HEK293 (cell line): ENCODE measurements around the gene ABHD17C.
A peak's percentile ranks its signal among the peaks of the same experiment; 100 is the strongest.
"Not testable (repeated sequence)": the region's sequence is repeated elsewhere in the genome, so short reads cannot be mapped to it uniquely, and the experiment has no call there.

Experiments
- CTCF ChIA-PET: fragments of 350-600 bp; formaldehyde crosslinking; extraction: SDS; loops from one replicate; lab custom pipeline; 2021; ENCODE audit warnings: antibody characterized with exemption; lab: Yijun Ruan, JAX
- POLR2A ChIA-PET: fragments of 300-600 bp; formaldehyde crosslinking; extraction: SDS; loops from one replicate; lab custom pipeline; 2020; ENCODE audit warnings: antibody characterized with exemption, inconsistent platforms; lab: Yijun Ruan, JAX
- H3K27ac ChIP-seq: fragments of 200-500 bp; sonication (Bioruptor generic); 2 replicates; pipeline ENCODE4 v1.5.1; 2014; ENCODE audit warnings: low read depth, low read length, control low read depth, inconsistent platforms; ENCODE audit errors: extremely low read depth
- H3K36me3 ChIP-seq, 2 experiments: fragments of 200-500 bp in 1 of 2; sonication (Bioruptor generic) in 1 of 2; 1 replicate in 1 of 2; 2 replicates in 1 of 2; pipeline ENCODE4 v1.5.1; 2014 to 2017; ENCODE audit warnings: inconsistent platforms in 2 of 2, low read length in 2 of 2; ENCODE audit not compliant: control insufficient read depth in 2 of 2, insufficient read depth in 1 of 2
- H3K4me1 ChIP-seq: fragments of 200-500 bp; sonication (Bioruptor generic); 2 replicates; pipeline ENCODE4 v1.5.1; 2014; ENCODE audit warnings: mild to moderate bottlenecking, low read length, inconsistent platforms; ENCODE audit not compliant: control insufficient read depth, insufficient read depth
- H3K4me3 ChIP-seq: 2 replicates; pipeline ENCODE4 v1.5.1; 2011; ENCODE audit warnings: low read depth, mild to moderate bottlenecking, control low read depth, low read length, moderate library complexity
- H3K9me3 ChIP-seq: fragments of 200-500 bp; sonication (Bioruptor generic); 2 replicates; pipeline ENCODE4 v1.5.1; 2014; ENCODE audit warnings: low read depth, low read length, inconsistent platforms; ENCODE audit not compliant: control insufficient read depth, insufficient read depth
- GLI2 ChIP-seq: fragments of 450-650 bp; formaldehyde crosslinking; IDR thresholded peaks from 2 replicates; pipeline ENCODE4; 2017; ENCODE audit warnings: missing biosample characterization, missing genetic modification characterization, low read depth, borderline replicate concordance
- IKZF3 ChIP-seq: fragments of 450-650 bp; IDR thresholded peaks from 2 replicates; pipeline ENCODE4 v1.5.0; 2018; ENCODE audit warnings: missing biosample characterization, mild to moderate bottlenecking, missing genetic modification characterization, moderate library complexity
- KLF16 ChIP-seq: fragments of 450-650 bp; formaldehyde crosslinking; IDR thresholded peaks from 2 replicates; pipeline ENCODE4 v1.5.1; 2017; ENCODE audit warnings: missing biosample characterization, missing genetic modification characterization
- PRDM1 ChIP-seq: fragments of 450-650 bp; formaldehyde crosslinking; IDR thresholded peaks from 2 replicates; pipeline ENCODE4; 2016; ENCODE audit warnings: missing biosample characterization, missing genetic modification characterization
- SETDB1 ChIP-seq: IDR thresholded peaks from one replicate; pipeline ENCODE4 v1.6.1; 2017; ENCODE audit warnings: mild to moderate bottlenecking, low read length, moderate library complexity, mixed read lengths; ENCODE audit not compliant: insufficient read length
- TRIM28 ChIP-seq: IDR thresholded peaks from 2 replicates; pipeline ENCODE4 v1.6.1; 2011; ENCODE audit warnings: low read length, control low read depth, borderline replicate concordance
- YY1 ChIP-seq: fragments of 450-650 bp; formaldehyde crosslinking; IDR thresholded peaks from 2 replicates; pipeline ENCODE4 v1.5.1; 2018; ENCODE audit warnings: missing biosample characterization, missing genetic modification characterization
- ZNF146 ChIP-seq: fragments of 450-650 bp; formaldehyde crosslinking; IDR thresholded peaks from 2 replicates; pipeline ENCODE4 v1.5.1; 2016; ENCODE audit warnings: missing biosample characterization, missing genetic modification characterization
- ZNF16 ChIP-seq: fragments of 450-650 bp; formaldehyde crosslinking; IDR thresholded peaks from 2 replicates; pipeline ENCODE4 v1.5.1; 2016; ENCODE audit warnings: low read depth, missing biosample characterization, missing genetic modification characterization
- ZNF174 ChIP-seq: fragments of 450-650 bp; formaldehyde crosslinking; IDR thresholded peaks from 2 replicates; pipeline ENCODE4 v1.5.0; 2017; ENCODE audit warnings: missing biosample characterization, mild to moderate bottlenecking, missing genetic modification characterization
- ZNF211 ChIP-seq: fragments of 450-650 bp; formaldehyde crosslinking; IDR thresholded peaks from 2 replicates; pipeline ENCODE4 v1.5.1; 2016; ENCODE audit warnings: low read depth, missing biosample characterization, missing genetic modification characterization
- ZNF266 ChIP-seq: fragments of 450-650 bp; formaldehyde crosslinking; IDR thresholded peaks from 2 replicates; pipeline ENCODE4 v1.5.1; 2016; ENCODE audit warnings: missing biosample characterization, missing genetic modification characterization, low read depth
- ZNF302 ChIP-seq: fragments of 450-650 bp; formaldehyde crosslinking; IDR thresholded peaks from 2 replicates; pipeline ENCODE4 v1.5.1; 2016; ENCODE audit warnings: missing biosample characterization, missing genetic modification characterization, low read depth
- ZNF324 ChIP-seq: fragments of 450-650 bp; formaldehyde crosslinking; IDR thresholded peaks from 2 replicates; pipeline ENCODE4 v1.5.1; 2016; ENCODE audit warnings: missing biosample characterization, missing genetic modification characterization
- ZNF335 ChIP-seq: fragments of 450-650 bp; formaldehyde crosslinking; conservative IDR thresholded peaks from 2 replicates; pipeline ENCODE4 v1.5.1; 2016; ENCODE audit warnings: missing biosample characterization, missing genetic modification characterization
- ZNF350 ChIP-seq: fragments of 450-650 bp; formaldehyde crosslinking; IDR thresholded peaks from 2 replicates; pipeline ENCODE4 v1.5.0; 2017; ENCODE audit warnings: missing biosample characterization, mild to moderate bottlenecking, missing genetic modification characterization
- ZNF391 ChIP-seq: fragments of 450-650 bp; formaldehyde crosslinking; IDR thresholded peaks from 2 replicates; pipeline ENCODE4 v1.5.1; 2016; ENCODE audit warnings: low read depth, missing biosample characterization, missing genetic modification characterization, borderline replicate concordance
- ZNF404 ChIP-seq: fragments of 450-650 bp; formaldehyde crosslinking; IDR thresholded peaks from 2 replicates; pipeline ENCODE4 v1.5.1; 2017; ENCODE audit warnings: missing biosample characterization, missing genetic modification characterization
- ZNF423 ChIP-seq: fragments of 450-650 bp; formaldehyde crosslinking; IDR thresholded peaks from 2 replicates; pipeline ENCODE4 v1.5.1; 2016; ENCODE audit warnings: missing biosample characterization, missing genetic modification characterization
- ZNF48 ChIP-seq: fragments of 450-650 bp; formaldehyde crosslinking; IDR thresholded peaks from 2 replicates; pipeline ENCODE4 v1.5.1; 2016; ENCODE audit warnings: missing biosample characterization, missing genetic modification characterization
- ZNF548 ChIP-seq: fragments of 450-650 bp; formaldehyde crosslinking; IDR thresholded peaks from 2 replicates; pipeline ENCODE4 v1.5.1; 2016; ENCODE audit warnings: missing biosample characterization, missing genetic modification characterization
- ZNF558 ChIP-seq: fragments of 450-650 bp; formaldehyde crosslinking; IDR thresholded peaks from 2 replicates; pipeline ENCODE4 v1.5.1; 2016; ENCODE audit warnings: missing biosample characterization, missing genetic modification characterization
- ZNF610 ChIP-seq: fragments of 450-650 bp; formaldehyde crosslinking; IDR thresholded peaks from 2 replicates; pipeline ENCODE4 v1.5.1; 2016; ENCODE audit warnings: missing biosample characterization, missing genetic modification characterization, borderline replicate concordance
- ZNF621 ChIP-seq: fragments of 450-650 bp; formaldehyde crosslinking; IDR thresholded peaks from 2 replicates; pipeline ENCODE4 v1.5.1; 2017; ENCODE audit warnings: missing biosample characterization, missing genetic modification characterization
- ZNF660 ChIP-seq: fragments of 450-650 bp; IDR thresholded peaks from 2 replicates; pipeline ENCODE4 v1.5.1; 2018; ENCODE audit warnings: missing biosample characterization, mild to moderate bottlenecking, missing genetic modification characterization
- ZNF843 ChIP-seq: fragments of 450-650 bp; formaldehyde crosslinking; IDR thresholded peaks from 2 replicates; pipeline ENCODE4 v1.5.1; 2016; ENCODE audit warnings: missing biosample characterization, missing genetic modification characterization
- TF ChIP-seq, protein P1 (sequence below): fragments of 450-650 bp; formaldehyde crosslinking; IDR thresholded peaks from 2 replicates; pipeline ENCODE4 v1.5.1; 2016; ENCODE audit warnings: missing biosample characterization, missing genetic modification characterization
- TF ChIP-seq, protein P2 (sequence below): fragments of 450-650 bp; formaldehyde crosslinking; IDR thresholded peaks from 2 replicates; pipeline ENCODE4 v1.5.1; 2016; ENCODE audit warnings: missing biosample characterization, missing genetic modification characterization
- TF ChIP-seq, protein P3 (sequence below): fragments of 450-650 bp; formaldehyde crosslinking; IDR thresholded peaks from 2 replicates; pipeline ENCODE4 v1.5.1; 2016; ENCODE audit warnings: missing biosample characterization, missing genetic modification characterization

Gene ABHD17C

DNA sequence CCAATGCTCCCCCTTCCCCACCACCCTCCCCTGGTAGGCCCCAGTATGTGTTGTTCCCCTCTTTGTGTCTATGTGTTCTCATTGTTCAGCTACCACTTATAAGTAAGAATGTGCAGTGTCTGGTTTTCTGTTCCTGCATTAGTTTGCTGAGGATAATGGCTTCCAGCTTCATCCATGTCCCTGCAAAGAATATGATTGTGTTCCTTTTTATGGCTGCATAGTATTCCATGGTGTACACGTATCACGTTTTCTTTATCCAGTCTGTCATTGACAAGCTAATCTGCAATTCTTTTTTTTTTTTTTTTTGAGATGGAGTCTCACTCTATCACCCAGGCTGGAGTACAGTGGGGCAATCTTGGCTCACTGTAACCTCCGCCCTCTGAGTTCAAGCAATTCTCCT is 68.1 kb downstream of the ABHD17C start:
- TF ChIP-seq ZNF146 (tag by site-specific recombination), result peak; percentile 91
- TF ChIP-seq, protein P1, sequence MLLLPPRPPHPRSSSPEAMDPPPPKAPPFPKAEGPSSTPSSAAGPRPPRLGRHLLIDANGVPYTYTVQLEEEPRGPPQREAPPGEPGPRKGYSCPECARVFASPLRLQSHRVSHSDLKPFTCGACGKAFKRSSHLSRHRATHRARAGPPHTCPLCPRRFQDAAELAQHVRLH, result 0 out of 2 replicates have a peak, but pooled peaks have one; percentile 43
- H3K9me3 ChIP-seq, H3K36me3 ChIP-seq, H3K27ac ChIP-seq, H3K4me3 ChIP-seq, H3K4me1 ChIP-seq: not testable (repeated sequence)
- CTCF ChIA-PET, result interaction anchor here (0.6 to 5.1 kb wide), 4 partner anchors 13 to 311 kb away, joined by 3 to 27 read pairs (median 6); partner anchors contain the start of gene CEMIP
- POLR2A ChIA-PET, result interaction anchor here (0.7 to 0.9 kb wide), 4 partner anchors 55 to 495 kb away, joined by 3 to 6 read pairs (median 4); no protein-coding TSS in a partner anchor

DNA sequence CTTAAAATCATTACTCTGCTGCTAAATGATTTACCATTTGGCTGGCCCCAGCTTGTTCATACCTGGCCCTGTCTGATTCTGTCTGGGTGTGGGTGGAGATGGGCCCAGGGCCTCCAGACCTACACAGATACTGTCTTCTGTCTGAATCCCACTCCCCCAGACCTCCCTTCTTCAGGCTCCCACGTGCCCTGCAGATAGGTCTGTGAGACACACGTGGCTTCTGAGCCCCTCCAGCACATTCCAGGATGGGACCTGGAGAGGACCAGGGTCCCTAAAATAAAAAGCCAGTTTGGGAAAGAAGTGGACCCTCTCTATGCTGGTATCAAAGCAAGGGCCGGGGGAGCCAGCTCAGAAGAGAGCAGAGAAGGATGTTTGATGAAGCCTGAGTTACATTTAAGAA is 69.4 kb downstream of the ABHD17C start:
- H3K9me3 ChIP-seq, result no peaks in the 10 kb centered on the region
- POLR2A ChIA-PET, result no interaction called here
- H3K27ac ChIP-seq, result no peak overlapping the region
- no peak overlapping the region for H3K4me3 ChIP-seq
- no peaks in the 10 kb centered on the region for H3K4me1 ChIP-seq
- TF ChIP-seq ZNF266 (tag by site-specific recombination), result no peak
- no peak for TF ChIP-seq ZNF48 (tag by site-specific recombination)
- no peak for TF ChIP-seq ZNF548
- TF ChIP-seq ZNF843, result no peak
- TF ChIP-seq ZNF211 (tag by site-specific recombination), result no peak
- no peaks in the 10 kb centered on the region for H3K36me3 ChIP-seq
- CTCF ChIA-PET, result interaction anchor here (1.9 to 5.1 kb wide), 2 partner anchors 12 to 15 kb away, joined by 8 to 27 read pairs; partner anchors contain the start of gene CEMIP

DNA sequence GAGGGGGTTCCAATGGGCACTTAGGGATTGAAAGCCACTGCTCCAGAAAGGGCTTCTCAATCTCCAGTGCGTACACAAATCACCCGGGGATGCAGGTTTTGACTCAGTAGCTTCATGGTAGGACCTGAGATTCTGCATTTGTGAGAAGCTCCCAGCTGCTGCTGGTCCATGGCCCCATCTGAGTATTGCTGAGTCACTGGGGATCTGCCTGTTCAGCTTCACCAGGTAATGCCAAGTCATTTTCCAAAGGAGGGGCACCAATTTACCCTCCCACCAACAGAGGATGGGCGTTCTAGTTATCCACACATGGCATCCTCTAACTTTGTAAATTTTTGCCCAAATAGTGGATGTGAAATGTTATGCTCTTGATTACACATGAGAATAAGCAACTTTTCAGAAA is 71.2 kb downstream of the ABHD17C start:
- no peak for TF ChIP-seq ZNF302 (tag by site-specific recombination)
- no peak for TF ChIP-seq YY1
- no peak for TF ChIP-seq ZNF660 (tag by site-specific recombination)
- TF ChIP-seq PRDM1 (tag by site-specific recombination), result no peak
- TF ChIP-seq ZNF391 (tag by site-specific recombination), result no peak
- TF ChIP-seq SETDB1, result no peak
- TF ChIP-seq, protein P2, sequence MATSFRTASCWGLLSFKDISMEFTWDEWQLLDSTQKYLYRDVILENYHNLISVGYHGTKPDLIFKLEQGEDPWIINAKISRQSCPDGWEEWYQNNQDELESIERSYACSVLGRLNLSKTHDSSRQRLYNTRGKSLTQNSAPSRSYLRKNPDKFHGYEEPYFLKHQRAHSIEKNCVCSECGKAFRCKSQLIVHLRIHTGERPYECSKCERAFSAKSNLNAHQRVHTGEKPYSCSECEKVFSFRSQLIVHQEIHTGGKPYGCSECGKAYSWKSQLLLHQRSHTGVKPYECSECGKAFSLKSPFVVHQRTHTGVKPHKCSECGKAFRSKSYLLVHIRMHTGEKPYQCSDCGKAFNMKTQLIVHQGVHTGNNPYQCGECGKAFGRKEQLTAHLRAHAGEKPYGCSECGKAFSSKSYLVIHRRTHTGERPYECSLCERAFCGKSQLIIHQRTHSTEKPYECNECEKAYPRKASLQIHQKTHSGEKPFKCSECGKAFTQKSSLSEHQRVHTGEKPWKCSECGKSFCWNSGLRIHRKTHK (tag by site-specific recombination), result no peak
- no peak for TF ChIP-seq KLF16 (tag by site-specific recombination)
- no peak for TF ChIP-seq IKZF3
- no peak for TF ChIP-seq ZNF174 (tag by site-specific recombination)
- TF ChIP-seq, all 188 proteins: peak for 0
- H3K4me3 ChIP-seq, result no peak overlapping the region
- no peaks in the 10 kb centered on the region for H3K9me3 ChIP-seq
- no peaks in the 10 kb centered on the region for H3K36me3 ChIP-seq
- H3K4me1 ChIP-seq, result no peaks in the 10 kb centered on the region
- no peak overlapping the region for H3K27ac ChIP-seq
- POLR2A ChIA-PET, result no interaction called here
- CTCF ChIA-PET, result interaction anchor here (0.7 to 3.0 kb wide), 3 partner anchors 11 to 199 kb away, joined by 3 to 20 read pairs (median 6); no protein-coding TSS in a partner anchor

DNA sequence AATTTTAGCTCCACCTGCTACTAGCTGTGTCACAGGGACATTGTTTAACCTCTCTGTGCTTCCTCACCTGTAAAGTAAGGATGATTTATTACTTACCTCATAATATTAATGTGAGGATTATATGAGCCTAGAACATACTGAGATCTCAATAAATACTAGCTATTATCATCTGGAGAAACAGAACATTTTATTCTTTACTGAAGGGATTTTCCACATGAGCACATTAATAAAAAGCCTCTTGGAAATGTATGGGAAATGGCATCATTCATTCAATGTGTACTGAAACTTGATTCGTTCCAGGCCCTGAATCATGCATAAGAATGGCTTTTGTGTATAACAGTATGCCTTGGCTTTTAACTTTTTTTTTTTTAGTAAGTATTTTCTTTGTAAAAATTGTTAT is 73.0 kb downstream of the ABHD17C start:
- Histone ChIP-seq H3K9me3 (no peaks in the 10 kb centered on the region), H3K4me3 (no peak overlapping the region), H3K36me3 (no peaks in the 10 kb centered on the region), H3K27ac (no peak overlapping the region), H3K4me1 (peaks cover 5% of the 10 kb centered on the region; the same call in 1 of the 2 replicates)
- ChIA-PET CTCF (interaction anchor here (0.5 to 3.0 kb wide), 4 partner anchors 9 to 201 kb away, joined by 3 to 20 read pairs (median 6); partner anchors contain the start of gene CEMIP), POLR2A (no interaction called here)
- TF ChIP-seq GLI2 (tag by site-specific recombination) (no peak), ZNF16 (no peak), KLF16 (tag by site-specific recombination) (no peak), ZNF558 (tag by site-specific recombination) (no peak), ZNF404 (no peak), ZNF621 (tag by site-specific recombination) (no peak), TRIM28 (no peak), ZNF335 (tag by site-specific recombination) (no peak), ZNF423 (tag by site-specific recombination) (no peak), ZNF610 (no peak), ZNF324 (tag by site-specific recombination) (no peak), ZNF350 (tag by site-specific recombination) (no peak)
- TF ChIP-seq, protein P3, sequence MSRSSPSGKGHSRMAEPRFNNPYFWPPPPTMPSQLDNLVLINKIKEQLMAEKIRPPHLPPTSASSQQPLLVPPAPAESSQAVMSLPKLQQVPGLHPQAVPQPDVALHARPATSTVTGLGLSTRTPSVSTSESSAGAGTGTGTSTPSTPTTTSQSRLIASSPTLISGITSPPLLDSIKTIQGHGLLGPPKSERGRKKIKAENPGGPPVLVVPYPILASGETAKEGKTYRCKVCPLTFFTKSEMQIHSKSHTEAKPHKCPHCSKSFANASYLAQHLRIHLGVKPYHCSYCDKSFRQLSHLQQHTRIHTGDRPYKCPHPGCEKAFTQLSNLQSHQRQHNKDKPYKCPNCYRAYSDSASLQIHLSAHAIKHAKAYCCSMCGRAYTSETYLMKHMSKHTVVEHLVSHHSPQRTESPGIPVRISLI (tag by site-specific recombination), result no peak
